WTC11 (cell line): Measurements from ENCODE around the gene MAGI2. TPM values are rescaled to one million over a fixed set of nuclear protein-coding genes. Genes with fewer than 3 reads are reported as not detected.

Experiments used
- ATAC-seq: fragments of 200-7000 bp; cut with Tn5 transposase; 2 replicates; pipeline ENCODE4 v1.10.0; 2021; ENCODE audit warnings: mild to moderate bottlenecking, moderate library complexity
- CTCF ChIA-PET: fragments of 300-600 bp; sonication (Branson Sonifier 250); formaldehyde crosslinking; loops from one replicate; lab custom pipeline; 2021; ENCODE audit warnings: antibody characterized with exemption; lab: Charles Lee
- POLR2A ChIA-PET: fragments of 350-600 bp; sonication (Branson Sonifier 250); formaldehyde crosslinking; loops from one replicate; lab custom pipeline; 2021; ENCODE audit warnings: antibody characterized with exemption; lab: Charles Lee
- DNase-seq: peaks from one replicate; pipeline ENCODE4 v3.0.0; 2021; ENCODE audit warnings: low spot score
- H3K27ac Mint-ChIP-seq: 2 replicates; pipeline ENCODE4 v1.8.0; 2021; ENCODE audit warnings: mixed read lengths
- H3K27me3 Mint-ChIP-seq: 2 replicates; pipeline ENCODE4 v1.8.0; 2021; ENCODE audit warnings: low read depth, mild to moderate bottlenecking, moderate library complexity, mixed read lengths
- H3K36me3 Mint-ChIP-seq: 2 replicates; pipeline ENCODE4 v1.8.0; 2021; ENCODE audit warnings: mixed read lengths
- H3K4me1 Mint-ChIP-seq: 2 replicates; pipeline ENCODE4 v1.8.0; 2022; ENCODE audit warnings: mixed read lengths
- H3K4me3 Mint-ChIP-seq: 2 replicates; pipeline ENCODE4 v1.8.0; 2021; ENCODE audit warnings: mild to moderate bottlenecking, moderate library complexity, mixed read lengths
- H3K9me3 Mint-ChIP-seq: 2 replicates; pipeline ENCODE4 v1.8.0; 2021; ENCODE audit warnings: mixed read lengths
- FOXK1 ChIP-seq: sonication (generic); formaldehyde crosslinking; IDR thresholded peaks from 2 replicates; pipeline ENCODE4 v1.8.0; 2022; ENCODE audit warnings: mild to moderate bottlenecking, moderate library complexity, missing genetic modification reagents
- GRHL2 ChIP-seq: fragments of 250-450 bp; sonication (Bioruptor Pico); IDR thresholded peaks from 2 replicates; pipeline ENCODE4 v1.8.0; 2022; ENCODE audit warnings: mild to moderate bottlenecking, moderate library complexity; ENCODE audit not compliant: insufficient replicate concordance, severe bottlenecking
- TEAD4 ChIP-seq: sonication (generic); formaldehyde crosslinking; IDR thresholded peaks from 2 replicates; pipeline ENCODE4 v1.8.0; 2022; ENCODE audit warnings: mild to moderate bottlenecking, missing genetic modification reagents
- ZNF263 ChIP-seq: sonication (generic); formaldehyde crosslinking; IDR thresholded peaks from 2 replicates; pipeline ENCODE4 v1.8.1; 2022; ENCODE audit warnings: low read depth, mild to moderate bottlenecking, moderate library complexity, missing genetic modification reagents
- total RNA-seq: library from RNA; stranded (reverse); gene quantifications from 3 replicates; pipeline ENCODE4 v1.2.3, GENCODE V29; 2021
- TF ChIP-seq, protein P1 (sequence below): sonication (generic); formaldehyde crosslinking; IDR thresholded peaks from 2 replicates; pipeline ENCODE4 v1.8.1; 2023; ENCODE audit warnings: mild to moderate bottlenecking, missing genetic modification reagents, borderline replicate concordance
- TF ChIP-seq, protein P2 (sequence below): sonication (generic); formaldehyde crosslinking; IDR thresholded peaks from 2 replicates; pipeline ENCODE4 v1.8.1; 2022; ENCODE audit warnings: low read depth, missing genetic modification reagents, borderline replicate concordance
- TF ChIP-seq, protein P3 (sequence below): fragments of 200-600 bp; IDR thresholded peaks from 2 replicates; pipeline ENCODE4 v1.8.0; 2022; ENCODE audit warnings: antibody characterized with exemption
- TF ChIP-seq, protein P4 (sequence below): sonication (generic); formaldehyde crosslinking; conservative IDR thresholded peaks from 2 replicates; pipeline ENCODE4 v1.8.1; 2023; ENCODE audit warnings: mild to moderate bottlenecking, low read depth, missing genetic modification reagents, moderate library complexity
- TF ChIP-seq, protein P5 (sequence below): fragments of 250-450 bp; sonication (Bioruptor Pico); IDR thresholded peaks from 2 replicates; pipeline ENCODE4 v2.1.2; 2022; ENCODE audit warnings: mild to moderate bottlenecking, moderate library complexity
- TF ChIP-seq, protein P6 (sequence below): sonication (generic); formaldehyde crosslinking; IDR thresholded peaks from 2 replicates; pipeline ENCODE4 v1.8.0; 2023; ENCODE audit warnings: mild to moderate bottlenecking, missing genetic modification reagents
- TF ChIP-seq, protein P7 (sequence below): sonication (generic); formaldehyde crosslinking; IDR thresholded peaks from 2 replicates; pipeline ENCODE4 v1.8.1; 2023; ENCODE audit warnings: mild to moderate bottlenecking, missing genetic modification reagents, moderate library complexity
- TF ChIP-seq, protein P8 (sequence below): sonication (generic); formaldehyde crosslinking; IDR thresholded peaks from 2 replicates; pipeline ENCODE4 v1.8.1; 2023; ENCODE audit warnings: mild to moderate bottlenecking, missing genetic modification reagents

MAGI2 gene
- total RNA-seq, 1 experiment from 2014 or later, result 26.6 TPM

DNA sequence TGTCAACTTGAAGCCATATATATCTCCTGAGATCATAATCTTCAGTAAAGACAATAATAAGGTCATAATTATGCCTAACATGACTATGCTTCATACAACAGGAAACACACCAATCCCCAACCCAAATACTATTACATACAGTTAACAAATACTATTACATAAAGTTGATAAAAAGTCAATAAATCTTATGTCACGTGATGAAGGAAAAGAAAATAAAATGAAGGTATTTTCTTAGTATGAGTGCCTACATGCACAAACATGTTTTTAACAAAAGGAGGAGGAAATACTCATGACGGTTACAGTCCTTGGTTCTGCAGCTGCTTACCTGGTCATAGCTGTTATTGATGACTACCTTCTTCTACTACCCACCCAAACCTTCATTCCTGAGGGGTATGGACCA, 844.2 kb downstream of the MAGI2 start (continued):
- TF ChIP-seq, protein P1, sequence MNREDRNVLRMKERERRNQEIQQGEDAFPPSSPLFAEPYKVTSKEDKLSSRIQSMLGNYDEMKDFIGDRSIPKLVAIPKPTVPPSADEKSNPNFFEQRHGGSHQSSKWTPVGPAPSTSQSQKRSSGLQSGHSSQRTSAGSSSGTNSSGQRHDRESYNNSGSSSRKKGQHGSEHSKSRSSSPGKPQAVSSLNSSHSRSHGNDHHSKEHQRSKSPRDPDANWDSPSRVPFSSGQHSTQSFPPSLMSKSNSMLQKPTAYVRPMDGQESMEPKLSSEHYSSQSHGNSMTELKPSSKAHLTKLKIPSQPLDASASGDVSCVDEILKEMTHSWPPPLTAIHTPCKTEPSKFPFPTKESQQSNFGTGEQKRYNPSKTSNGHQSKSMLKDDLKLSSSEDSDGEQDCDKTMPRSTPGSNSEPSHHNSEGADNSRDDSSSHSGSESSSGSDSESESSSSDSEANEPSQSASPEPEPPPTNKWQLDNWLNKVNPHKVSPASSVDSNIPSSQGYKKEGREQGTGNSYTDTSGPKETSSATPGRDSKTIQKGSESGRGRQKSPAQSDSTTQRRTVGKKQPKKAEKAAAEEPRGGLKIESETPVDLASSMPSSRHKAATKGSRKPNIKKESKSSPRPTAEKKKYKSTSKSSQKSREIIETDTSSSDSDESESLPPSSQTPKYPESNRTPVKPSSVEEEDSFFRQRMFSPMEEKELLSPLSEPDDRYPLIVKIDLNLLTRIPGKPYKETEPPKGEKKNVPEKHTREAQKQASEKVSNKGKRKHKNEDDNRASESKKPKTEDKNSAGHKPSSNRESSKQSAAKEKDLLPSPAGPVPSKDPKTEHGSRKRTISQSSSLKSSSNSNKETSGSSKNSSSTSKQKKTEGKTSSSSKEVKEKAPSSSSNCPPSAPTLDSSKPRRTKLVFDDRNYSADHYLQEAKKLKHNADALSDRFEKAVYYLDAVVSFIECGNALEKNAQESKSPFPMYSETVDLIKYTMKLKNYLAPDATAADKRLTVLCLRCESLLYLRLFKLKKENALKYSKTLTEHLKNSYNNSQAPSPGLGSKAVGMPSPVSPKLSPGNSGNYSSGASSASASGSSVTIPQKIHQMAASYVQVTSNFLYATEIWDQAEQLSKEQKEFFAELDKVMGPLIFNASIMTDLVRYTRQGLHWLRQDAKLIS, result no peak
- TF ChIP-seq, all 79 proteins: peak for 0

DNA sequence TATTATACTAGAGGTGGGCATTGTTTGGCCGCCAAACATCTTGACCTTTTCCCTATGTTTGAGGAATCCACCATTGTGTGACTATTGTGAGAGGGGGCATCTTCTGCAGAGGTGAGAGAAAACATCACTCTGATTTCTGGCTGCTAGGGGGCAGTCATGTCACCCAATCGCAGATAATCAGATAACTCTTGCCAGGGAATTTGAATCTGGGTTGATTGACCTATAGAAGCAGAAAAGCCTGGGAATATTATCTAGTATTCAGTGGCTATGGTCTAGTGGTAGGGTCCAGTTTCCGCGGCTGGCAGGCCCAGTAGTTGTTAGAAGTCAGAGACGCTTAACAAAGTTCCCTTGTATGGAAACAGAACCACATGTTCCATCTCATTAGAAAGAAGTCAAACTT, 846.4 kb downstream of the MAGI2 start:
- Mint-ChIP-seq H3K36me3 (no peaks in the 10 kb centered on the region), H3K9me3 (0 out of 2 replicates have a peak, but pooled peaks cover 9% of the 10 kb centered on the region), H3K4me3 (no peak overlapping the region), H3K27me3 (no peaks in the 10 kb centered on the region), H3K4me1 (peaks cover 10% of the 10 kb centered on the region), H3K27ac (no peak overlapping the region)
- POLR2A ChIA-PET, result no interaction called here
- DNase-seq (peak; percentile 50), ATAC-seq (peak; percentile 90)
- CTCF ChIA-PET, result no interaction called here
- TF ChIP-seq, protein P2, sequence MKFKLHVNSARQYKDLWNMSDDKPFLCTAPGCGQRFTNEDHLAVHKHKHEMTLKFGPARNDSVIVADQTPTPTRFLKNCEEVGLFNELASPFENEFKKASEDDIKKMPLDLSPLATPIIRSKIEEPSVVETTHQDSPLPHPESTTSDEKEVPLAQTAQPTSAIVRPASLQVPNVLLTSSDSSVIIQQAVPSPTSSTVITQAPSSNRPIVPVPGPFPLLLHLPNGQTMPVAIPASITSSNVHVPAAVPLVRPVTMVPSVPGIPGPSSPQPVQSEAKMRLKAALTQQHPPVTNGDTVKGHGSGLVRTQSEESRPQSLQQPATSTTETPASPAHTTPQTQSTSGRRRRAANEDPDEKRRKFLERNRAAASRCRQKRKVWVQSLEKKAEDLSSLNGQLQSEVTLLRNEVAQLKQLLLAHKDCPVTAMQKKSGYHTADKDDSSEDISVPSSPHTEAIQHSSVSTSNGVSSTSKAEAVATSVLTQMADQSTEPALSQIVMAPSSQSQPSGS (CRISPR knock-in tag), result no peak
- no peak for TF ChIP-seq TEAD4 (CRISPR knock-in tag)
- TF ChIP-seq, protein P3, sequence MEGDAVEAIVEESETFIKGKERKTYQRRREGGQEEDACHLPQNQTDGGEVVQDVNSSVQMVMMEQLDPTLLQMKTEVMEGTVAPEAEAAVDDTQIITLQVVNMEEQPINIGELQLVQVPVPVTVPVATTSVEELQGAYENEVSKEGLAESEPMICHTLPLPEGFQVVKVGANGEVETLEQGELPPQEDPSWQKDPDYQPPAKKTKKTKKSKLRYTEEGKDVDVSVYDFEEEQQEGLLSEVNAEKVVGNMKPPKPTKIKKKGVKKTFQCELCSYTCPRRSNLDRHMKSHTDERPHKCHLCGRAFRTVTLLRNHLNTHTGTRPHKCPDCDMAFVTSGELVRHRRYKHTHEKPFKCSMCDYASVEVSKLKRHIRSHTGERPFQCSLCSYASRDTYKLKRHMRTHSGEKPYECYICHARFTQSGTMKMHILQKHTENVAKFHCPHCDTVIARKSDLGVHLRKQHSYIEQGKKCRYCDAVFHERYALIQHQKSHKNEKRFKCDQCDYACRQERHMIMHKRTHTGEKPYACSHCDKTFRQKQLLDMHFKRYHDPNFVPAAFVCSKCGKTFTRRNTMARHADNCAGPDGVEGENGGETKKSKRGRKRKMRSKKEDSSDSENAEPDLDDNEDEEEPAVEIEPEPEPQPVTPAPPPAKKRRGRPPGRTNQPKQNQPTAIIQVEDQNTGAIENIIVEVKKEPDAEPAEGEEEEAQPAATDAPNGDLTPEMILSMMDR, result peak; percentile 56
- TF ChIP-seq ZNF263 (CRISPR knock-in tag), result no peak

DNA sequence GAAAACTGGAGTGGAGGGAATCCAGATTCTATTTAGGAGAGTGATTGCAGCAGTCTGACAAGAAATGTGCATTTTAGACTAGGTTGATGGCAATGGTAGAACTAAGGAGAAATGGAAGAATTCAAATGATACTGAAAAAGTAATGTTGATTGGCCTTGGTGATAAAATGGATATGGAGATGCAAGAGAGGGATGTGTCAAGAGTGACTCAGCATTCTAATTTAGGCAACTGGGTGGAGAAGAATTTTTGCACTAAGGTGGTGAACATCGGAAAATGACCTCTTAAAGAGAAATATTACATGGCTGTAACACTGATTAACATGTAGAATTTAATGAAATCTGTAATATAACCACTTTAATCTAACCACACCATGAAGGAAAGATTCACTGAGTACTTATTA, 848.3 kb downstream of the MAGI2 start:
- ATAC-seq (no peak), DNase-seq (no peak)
- ChIA-PET CTCF (no interaction called here), POLR2A (no interaction called here)
- H3K27me3 Mint-ChIP-seq, result no peaks in the 10 kb centered on the region
- H3K9me3 Mint-ChIP-seq, result 0 out of 2 replicates have a peak, but pooled peaks cover 5% of the 10 kb centered on the region
- H3K4me1 Mint-ChIP-seq, result peaks cover 10% of the 10 kb centered on the region
- H3K27ac Mint-ChIP-seq, result no peak overlapping the region
- H3K36me3 Mint-ChIP-seq, result no peaks in the 10 kb centered on the region
- no peak overlapping the region for H3K4me3 Mint-ChIP-seq
- TF ChIP-seq, protein P4, sequence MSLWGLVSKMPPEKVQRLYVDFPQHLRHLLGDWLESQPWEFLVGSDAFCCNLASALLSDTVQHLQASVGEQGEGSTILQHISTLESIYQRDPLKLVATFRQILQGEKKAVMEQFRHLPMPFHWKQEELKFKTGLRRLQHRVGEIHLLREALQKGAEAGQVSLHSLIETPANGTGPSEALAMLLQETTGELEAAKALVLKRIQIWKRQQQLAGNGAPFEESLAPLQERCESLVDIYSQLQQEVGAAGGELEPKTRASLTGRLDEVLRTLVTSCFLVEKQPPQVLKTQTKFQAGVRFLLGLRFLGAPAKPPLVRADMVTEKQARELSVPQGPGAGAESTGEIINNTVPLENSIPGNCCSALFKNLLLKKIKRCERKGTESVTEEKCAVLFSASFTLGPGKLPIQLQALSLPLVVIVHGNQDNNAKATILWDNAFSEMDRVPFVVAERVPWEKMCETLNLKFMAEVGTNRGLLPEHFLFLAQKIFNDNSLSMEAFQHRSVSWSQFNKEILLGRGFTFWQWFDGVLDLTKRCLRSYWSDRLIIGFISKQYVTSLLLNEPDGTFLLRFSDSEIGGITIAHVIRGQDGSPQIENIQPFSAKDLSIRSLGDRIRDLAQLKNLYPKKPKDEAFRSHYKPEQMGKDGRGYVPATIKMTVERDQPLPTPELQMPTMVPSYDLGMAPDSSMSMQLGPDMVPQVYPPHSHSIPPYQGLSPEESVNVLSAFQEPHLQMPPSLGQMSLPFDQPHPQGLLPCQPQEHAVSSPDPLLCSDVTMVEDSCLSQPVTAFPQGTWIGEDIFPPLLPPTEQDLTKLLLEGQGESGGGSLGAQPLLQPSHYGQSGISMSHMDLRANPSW (CRISPR knock-in tag), result no peak
- TF ChIP-seq, protein P5, sequence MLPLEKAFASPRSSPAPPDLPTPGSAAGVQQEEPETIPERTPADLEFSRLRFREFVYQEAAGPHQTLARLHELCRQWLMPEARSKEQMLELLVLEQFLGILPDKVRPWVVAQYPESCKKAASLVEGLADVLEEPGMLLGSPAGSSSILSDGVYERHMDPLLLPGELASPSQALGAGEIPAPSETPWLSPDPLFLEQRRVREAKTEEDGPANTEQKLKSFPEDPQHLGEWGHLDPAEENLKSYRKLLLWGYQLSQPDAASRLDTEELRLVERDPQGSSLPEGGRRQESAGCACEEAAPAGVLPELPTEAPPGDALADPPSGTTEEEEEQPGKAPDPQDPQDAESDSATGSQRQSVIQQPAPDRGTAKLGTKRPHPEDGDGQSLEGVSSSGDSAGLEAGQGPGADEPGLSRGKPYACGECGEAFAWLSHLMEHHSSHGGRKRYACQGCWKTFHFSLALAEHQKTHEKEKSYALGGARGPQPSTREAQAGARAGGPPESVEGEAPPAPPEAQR, result no peak
- TF ChIP-seq, protein P3, result no peak
- TF ChIP-seq, protein P6, sequence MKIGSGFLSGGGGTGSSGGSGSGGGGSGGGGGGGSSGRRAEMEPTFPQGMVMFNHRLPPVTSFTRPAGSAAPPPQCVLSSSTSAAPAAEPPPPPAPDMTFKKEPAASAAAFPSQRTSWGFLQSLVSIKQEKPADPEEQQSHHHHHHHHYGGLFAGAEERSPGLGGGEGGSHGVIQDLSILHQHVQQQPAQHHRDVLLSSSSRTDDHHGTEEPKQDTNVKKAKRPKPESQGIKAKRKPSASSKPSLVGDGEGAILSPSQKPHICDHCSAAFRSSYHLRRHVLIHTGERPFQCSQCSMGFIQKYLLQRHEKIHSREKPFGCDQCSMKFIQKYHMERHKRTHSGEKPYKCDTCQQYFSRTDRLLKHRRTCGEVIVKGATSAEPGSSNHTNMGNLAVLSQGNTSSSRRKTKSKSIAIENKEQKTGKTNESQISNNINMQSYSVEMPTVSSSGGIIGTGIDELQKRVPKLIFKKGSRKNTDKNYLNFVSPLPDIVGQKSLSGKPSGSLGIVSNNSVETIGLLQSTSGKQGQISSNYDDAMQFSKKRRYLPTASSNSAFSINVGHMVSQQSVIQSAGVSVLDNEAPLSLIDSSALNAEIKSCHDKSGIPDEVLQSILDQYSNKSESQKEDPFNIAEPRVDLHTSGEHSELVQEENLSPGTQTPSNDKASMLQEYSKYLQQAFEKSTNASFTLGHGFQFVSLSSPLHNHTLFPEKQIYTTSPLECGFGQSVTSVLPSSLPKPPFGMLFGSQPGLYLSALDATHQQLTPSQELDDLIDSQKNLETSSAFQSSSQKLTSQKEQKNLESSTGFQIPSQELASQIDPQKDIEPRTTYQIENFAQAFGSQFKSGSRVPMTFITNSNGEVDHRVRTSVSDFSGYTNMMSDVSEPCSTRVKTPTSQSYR, result no peak
- TF ChIP-seq, protein P7, sequence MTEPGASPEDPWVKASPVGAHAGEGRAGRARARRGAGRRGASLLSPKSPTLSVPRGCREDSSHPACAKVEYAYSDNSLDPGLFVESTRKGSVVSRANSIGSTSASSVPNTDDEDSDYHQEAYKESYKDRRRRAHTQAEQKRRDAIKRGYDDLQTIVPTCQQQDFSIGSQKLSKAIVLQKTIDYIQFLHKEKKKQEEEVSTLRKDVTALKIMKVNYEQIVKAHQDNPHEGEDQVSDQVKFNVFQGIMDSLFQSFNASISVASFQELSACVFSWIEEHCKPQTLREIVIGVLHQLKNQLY (CRISPR knock-in tag), result no peak
- no peak for TF ChIP-seq GRHL2 (CRISPR knock-in tag)
- TF ChIP-seq FOXK1 (CRISPR knock-in tag), result no peak
- TF ChIP-seq, protein P8, sequence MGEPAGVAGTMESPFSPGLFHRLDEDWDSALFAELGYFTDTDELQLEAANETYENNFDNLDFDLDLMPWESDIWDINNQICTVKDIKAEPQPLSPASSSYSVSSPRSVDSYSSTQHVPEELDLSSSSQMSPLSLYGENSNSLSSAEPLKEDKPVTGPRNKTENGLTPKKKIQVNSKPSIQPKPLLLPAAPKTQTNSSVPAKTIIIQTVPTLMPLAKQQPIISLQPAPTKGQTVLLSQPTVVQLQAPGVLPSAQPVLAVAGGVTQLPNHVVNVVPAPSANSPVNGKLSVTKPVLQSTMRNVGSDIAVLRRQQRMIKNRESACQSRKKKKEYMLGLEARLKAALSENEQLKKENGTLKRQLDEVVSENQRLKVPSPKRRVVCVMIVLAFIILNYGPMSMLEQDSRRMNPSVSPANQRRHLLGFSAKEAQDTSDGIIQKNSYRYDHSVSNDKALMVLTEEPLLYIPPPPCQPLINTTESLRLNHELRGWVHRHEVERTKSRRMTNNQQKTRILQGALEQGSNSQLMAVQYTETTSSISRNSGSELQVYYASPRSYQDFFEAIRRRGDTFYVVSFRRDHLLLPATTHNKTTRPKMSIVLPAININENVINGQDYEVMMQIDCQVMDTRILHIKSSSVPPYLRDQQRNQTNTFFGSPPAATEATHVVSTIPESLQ (CRISPR knock-in tag), result no peak
